HS-27A (cell line): Measurements from ENCODE around the gene LRRC8A.
"Not testable (repeated sequence)": the region's sequence is repeated elsewhere in the genome, so short reads cannot be mapped to it uniquely, and the experiment has no call there.

Experiments
- DNase-seq: peaks from one replicate; pipeline ENCODE4 v3.0.0-alpha.2; 2012; ENCODE audit warnings: low read depth, missing footprints

The LRRC8A gene

DNA sequence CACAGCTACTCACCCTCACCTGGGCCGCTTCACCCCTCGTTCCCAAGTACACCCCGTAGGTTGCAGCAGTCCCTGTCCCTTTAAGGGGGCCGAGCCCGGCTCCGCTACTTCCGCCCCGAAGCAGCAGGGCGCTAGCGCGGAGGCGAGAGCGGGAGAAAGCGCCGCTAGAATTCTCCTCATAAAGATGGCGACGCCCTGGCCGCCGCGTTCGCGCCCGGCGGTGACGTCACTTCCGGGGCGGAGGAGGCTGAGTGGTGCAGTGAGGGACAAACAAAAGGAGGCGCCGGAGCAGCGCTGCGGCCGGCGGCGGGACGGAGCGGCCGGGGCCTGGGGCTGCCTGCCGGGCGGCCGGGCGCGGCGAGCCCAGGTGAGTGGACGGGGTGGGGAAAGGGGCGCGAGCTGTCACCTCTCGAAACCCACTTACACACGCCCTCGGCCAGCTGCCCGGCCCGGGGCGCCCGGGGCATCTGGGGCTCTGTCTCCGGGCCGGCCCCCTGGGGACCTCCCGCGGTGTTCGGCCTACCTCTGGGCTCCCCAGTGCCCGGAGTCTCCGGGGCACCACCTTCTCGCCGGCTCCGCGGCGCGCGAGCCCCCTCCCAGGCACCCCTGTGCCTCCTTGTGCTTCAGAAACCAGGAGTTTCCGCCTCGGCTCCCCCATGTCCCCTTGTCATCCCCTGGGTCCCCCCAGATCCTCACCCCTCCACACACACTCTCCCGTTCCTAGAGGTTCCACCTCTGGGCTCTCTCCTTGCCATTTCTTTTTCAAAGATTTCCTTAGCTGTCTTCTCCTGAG lies at the start of gene LRRC8A, which contains the start of gene KYAT1:
LRRC8A (plus strand) TSS at position 250 of the 793 bp plus-strand sequence. CDS start 25,032 bp downstream, outside the sequence.
KYAT1 (minus strand) TSS at position 67 of the 793 bp plus-strand sequence. CDS start 36,545 bp downstream, outside the sequence.
- DNase-seq = peak; percentile 88

DNA sequence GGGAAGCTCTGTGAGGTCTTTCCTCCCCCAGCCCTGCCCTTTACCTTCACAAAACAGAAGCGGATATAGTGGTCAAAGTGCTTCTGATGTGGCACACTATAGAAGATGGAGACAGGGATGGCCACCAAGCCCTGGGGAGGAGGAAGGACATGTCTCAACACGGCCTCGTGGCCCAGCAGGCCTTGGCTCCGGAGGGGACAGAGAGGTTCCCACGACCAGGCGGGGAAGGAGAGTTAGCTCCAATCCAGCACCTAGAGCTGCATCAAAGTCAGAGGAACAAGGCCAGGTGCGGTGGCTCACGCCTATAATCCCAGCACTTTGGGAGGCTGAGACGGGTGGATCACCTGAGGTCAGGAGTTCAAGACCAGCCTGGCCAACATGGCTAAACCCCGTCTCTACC lies 48.2 kb upstream of the LRRC8A start:
- DNase-seq = no peak

DNA sequence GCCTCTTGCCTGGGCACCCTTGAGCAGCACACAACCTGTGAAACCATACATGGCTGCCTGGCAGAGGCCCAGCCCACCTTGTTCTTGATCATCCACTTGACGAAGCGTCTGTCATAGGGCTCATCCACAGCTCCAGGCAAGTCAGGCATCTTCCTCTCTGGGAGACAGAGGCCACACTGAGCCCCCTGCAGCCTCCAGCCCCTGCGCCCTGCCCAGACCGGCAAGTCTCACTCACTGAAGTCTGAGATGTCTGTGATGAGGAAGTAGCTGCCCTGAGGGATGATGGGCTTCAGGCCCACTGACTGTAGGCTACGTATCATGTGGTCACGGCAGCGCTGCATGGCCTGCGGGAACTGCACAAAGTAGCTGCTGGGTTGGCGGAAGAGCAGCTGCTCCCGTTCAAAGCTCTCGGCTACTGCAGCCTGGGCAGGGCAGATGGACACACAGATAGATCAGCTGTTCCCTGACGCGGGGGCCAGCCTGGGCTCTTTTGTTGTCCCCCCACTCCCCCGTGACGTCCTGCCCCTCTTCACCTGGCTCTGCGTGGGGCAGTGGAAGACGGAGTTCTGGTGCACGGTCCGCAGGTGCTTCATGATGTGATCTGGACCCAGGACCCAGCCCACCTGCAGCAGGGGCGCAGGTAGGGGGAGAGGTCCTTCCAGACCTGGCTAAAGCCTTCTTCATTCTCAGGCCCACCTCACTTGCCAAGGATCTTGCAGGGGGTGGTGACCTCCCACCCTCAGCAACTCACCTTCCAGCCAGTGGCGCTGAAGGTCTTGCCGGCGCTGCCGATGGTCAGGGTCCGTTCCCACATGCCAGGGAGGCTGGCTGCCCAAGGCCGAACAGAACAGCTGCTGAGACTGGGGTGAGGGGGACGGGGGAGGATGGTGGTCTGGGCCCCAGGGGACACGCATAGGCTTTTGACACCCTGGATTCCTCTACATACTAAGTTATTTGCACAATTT lies 46.4 kb upstream of the LRRC8A start:
- DNase-seq = no peak

DNA sequence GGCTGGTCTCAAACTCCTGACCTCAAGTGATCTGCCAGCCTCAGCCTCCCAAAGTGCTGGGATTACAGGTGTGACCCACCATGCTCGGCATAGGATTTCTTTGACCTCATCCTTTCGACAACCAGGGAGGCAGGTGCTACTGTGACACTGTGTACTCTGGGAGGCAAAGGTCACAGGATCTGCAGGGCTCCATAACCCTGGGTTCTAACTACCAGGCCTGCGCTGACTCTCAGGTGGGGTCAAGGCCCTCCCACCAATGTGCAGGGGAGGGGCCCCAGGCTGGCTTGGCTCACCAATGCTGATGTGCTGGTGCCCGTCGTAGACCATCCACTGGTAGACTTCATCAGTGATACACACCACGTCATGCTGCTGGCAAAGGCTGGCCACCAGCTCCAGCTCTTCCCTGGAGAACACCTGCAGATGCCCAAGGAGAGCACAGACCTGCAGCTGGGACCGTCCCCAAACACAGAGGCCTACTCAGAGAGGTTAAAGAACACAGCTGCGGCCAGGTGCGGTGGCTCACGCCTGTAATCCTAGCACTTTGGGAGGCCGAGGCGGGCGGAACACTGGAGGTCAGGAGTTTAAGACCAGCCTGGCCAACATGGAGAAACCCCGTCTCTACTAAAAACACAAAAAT lies 45.3 kb upstream of the LRRC8A start:
- no peak for DNase-seq

DNA sequence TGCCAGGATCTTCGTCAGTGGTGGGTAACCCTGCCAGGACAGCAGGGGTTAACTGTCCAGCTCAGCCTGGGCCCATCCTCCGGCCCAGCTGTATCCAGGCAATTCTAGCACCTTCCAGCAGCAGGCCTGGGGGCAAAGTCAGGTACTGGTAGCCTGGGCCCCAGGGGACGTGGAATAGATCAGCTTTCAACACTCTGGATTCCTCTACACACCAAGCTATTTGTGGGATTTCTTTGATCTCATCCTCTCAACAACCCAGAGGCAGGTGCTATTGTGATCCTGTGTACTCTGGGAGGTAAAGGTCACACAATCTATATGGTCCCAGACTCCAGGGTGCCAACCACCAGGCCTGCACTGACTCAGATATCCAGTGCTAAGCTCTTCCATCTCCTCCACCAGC lies 43.6 kb upstream of the LRRC8A start:
- DNase-seq = no peak

DNA sequence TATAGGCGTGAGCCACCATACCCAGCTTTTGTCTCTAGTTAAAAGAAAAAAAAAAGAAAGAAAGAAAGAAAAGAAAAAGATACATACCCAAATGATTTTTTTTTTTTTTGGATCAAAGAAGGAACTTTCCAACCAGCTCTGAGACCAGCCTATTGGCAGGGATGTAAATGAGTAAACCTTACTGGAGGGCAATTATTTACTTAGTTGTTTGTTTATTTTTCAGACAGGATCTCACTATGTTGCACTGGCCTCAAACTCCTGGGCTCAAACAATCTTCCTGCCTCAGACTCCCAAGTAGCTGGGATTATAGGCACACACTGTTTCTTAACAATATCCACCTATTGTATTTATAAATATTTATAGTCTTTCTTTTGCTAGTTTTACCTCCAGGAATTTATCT lies 41.4 kb upstream of the LRRC8A start:
- DNase-seq = no peak

DNA sequence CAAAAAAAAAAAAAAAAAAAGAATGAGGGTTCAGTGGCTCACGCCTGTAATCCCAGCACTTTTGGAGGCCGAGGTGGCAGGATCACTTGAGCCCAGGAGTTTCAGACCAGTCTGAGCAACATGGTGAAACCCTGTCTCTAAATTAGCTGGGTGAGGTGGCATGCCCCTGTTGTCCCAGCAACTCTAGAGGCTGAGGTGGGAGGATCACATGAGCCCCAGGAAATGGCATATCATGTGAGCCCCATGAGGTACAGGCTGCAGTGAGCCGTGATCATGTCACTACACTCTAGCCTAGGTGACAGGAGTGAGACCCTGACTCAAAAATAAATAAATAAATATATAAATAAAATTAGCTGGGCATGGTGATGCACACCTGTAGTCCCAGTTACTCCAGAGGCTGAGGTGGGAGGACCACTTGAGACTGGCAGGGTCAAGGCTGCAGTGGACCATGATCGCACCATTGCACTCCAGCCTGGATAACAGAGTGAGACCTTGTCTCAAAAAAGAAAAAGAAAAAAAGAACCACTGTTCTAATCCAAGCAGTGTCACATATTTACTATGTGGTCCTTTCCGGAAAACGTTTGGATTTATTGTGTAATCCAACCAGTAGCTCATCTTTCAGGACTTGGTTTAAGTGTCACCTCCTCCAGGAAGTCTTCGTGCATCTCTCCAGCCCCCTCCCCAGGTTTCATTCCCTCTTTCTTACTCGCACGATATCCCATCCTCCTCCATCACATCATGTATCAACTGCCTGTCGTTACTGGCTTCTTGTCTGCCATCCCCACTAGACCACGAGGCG lies 40.0 kb upstream of the LRRC8A start:
- DNase-seq = no peak

DNA sequence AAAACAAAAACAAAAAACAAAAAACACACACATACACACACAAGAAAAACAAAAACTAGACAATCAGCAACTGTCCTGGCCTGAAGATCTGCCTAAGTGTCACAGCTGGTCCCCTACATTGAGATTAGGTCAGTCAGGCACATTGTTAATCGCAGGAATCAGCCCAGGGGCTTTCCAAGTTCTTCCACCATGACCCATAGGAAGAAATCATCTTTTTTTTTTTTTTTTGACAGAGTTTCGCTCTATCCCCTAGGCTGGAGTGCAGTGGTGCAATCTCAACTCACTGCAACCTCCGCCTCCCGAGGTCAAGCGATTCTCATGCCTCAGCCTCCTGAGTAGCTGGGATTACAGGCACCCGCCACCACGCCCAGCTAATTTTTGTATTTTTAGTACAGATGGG lies 38.8 kb upstream of the LRRC8A start:
- DNase-seq = not testable (repeated sequence)

DNA sequence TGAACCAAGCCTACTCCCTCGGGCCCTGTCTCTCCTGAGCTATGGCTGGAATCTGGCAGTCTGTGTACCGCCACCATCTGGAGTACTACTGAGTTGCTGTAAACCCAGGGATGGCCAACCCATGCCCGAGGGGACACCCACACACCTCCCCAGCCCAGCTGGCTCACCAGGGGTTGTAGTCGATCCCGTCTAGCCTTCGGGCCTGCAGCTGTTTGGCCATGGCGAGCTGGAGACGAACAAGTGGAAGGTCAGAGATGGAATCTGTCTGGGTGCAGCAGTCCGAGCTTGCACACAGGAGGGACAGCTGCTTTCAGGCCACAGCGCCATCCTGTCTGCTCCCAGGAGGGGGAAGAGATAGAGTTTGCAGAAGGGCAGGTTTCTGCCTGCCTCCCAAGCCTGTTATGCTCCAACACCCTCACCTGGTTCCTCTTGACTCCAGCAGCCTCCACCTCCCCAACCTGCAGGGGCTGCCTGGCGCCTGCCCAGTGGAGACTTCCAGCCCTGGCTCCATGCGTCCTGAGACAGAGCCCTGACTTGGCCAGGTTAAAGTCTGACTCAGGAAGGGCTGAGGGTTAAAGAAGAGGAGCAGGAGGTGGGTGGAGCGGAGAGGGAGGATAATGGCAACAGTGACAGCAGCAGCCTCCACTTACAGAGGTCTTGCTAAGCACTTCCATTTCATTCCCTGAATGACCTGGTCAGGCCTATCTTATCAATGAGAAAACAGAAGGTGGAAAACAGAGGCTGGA lies 36.6 kb upstream of the LRRC8A start:
- no peak for DNase-seq

DNA sequence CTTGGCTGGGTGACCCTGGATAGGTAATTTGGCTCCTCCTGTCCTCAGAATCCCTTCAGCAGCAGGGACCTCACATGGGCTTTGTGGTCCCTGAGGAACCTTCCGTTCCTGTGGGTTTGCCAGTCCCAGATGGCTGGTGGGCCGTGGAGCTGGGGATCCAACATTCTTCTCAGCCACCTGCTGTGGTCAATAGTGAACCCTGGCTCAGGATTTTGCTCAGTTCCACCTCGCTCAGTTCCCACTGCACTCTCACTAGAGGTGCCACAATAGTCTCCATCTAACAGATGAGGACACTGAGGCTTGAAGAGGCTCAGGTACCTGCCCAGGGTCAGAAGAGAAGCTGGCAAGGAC lies 35.3 kb upstream of the LRRC8A start:
- DNase-seq = no peak

DNA sequence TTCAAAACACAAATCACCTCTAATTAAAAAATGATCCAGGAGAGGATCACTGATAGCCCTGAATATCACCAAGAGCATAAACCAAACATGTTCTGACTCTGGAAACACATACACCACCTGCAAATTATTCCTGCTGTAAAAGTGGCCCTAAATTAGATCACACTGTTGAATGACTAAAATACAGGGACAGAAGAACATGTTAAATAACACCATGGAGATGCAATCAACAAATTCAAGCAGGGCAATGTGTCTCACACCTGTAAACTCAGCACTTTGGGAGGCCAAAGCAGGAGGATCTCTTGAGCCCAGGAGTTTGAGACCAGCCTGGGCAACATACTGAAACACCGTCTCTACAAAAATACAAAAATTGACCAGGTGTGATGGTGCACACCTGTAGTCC lies 34.1 kb upstream of the LRRC8A start:
- no peak for DNase-seq

DNA sequence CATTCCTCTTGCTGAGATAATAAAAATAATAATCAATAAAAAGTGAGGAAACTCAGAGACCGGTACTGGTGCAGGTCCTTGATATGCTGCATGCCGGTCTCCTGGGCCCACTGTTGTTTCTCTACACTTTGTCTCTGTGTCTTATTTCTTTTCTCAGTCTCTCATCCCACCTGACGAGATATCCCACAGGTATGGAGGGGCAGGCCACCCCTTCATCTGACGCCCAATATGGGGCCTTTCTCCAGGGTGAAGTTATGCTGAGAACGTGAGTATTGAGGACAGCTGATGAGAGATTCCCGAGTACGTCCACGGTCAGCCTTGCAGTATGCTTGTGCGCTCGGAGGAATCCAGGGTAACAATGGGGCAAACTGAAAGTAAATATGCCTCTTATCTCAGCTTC lies 30.9 kb upstream of the LRRC8A start:
- not testable (repeated sequence) for DNase-seq

DNA sequence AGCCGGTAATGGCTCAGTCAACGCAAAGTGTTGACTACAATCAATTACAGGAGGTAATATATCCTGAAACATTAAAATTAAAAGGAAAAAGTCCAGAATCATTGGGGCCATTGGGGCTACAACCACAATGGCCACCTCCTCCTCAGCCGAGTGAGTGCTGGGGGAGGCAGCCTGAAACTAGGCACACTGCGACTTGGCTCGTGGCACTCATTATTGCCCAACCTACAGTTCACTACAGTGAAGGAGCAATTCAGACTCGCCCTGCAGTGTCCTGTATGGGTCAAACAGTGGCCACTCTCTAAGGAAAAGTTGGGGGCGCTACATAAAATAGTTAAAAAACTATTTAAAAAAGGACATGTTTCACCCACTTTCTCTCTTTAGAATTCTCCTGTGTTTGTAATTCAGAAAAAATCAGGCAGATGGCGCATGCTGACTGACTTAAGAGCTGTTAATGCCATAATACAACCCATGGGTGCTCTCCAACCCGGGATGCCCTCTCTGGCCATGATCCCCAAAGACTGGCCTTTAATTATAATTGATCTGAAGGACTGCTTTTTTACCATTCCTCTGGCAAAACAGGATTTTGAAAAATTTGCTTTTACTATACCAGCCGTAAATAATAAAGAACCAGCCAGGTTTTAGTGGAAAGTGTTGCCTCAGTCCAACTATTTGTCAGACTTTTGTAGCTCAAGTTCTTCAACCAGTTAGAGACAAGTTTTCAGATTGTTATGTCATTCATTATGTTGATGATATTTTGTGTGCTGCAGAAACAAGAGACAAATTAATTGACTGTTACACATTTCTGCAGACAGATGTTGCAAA lies 29.9 kb upstream of the LRRC8A start:
- not testable (repeated sequence) for DNase-seq

DNA sequence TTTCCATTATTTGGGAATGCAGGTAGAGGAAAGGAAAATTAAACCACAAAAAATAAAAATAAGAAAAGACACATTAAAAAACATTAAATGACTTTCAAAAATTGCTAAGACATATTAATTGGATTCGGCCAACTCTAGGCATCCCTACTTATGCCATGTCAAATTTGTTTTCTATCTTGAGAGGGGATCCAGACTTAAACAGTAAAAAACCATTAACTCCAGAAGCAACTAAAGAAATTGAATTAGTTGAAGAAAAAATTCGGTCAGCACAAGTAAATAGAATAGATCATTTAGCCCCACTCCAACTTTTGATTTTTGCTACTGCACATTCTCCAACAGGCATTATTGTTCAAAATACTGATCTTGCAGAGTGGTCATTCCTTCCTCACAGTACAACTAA lies 29.3 kb upstream of the LRRC8A start:
- not testable (repeated sequence) for DNase-seq

DNA sequence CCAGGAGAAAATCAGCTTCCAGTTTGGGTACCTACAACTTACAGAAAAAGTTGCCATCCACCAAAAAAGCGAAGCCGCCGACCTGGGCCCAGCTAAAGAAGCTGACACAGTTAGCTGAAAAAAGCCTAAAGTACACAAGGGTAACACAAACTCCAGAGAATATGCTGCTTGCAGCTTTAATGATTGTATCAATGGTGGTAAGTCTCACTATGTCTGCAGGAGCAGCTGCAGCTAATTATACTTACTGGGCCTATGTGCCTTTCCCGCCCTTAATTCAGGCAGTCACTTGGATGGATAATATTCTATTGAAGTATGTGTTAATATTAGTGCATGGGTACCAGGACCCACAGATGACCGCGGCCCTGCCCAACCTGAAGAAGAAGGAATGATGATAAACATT lies 27.5 kb upstream of the LRRC8A start:
- not testable (repeated sequence) for DNase-seq

DNA sequence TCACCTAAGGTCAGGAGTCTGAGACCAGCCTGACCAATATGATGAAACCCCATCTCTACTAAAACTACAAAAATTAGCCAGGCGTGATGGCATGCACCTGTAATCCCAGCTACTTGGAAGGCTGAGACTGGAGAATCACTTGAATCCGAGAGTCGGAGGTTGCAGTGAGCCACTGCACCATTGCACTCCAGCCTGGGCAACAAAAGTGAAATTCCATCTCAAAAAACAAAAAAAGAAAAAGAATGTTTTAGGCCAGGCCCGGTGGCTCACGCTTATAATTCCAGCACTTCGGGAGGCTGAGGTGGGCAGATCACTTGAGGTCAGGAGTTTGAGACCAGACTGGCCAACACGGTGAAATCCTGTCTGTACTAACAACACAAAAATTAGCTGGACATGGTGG lies 23.5 kb upstream of the LRRC8A start:
- not testable (repeated sequence) for DNase-seq

DNA sequence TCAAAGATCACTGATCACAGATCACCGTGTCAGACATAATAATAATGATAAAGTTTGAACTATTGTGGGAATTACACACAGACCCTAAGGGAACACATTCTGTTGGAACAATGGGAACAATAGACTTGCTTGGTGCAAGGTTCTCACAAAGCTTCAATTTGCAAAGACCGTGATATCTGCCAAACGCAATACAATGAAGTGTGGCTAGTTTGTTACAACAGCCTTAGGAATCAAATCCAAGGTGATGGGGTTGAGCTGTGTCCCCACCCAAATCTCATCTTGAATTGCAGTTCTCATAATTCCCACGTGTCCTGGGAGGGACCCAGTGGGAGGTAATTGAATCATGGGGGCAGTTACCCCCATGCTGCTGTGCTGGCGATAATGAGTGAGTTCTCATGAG lies 21.0 kb upstream of the LRRC8A start:
- DNase-seq = no peak

DNA sequence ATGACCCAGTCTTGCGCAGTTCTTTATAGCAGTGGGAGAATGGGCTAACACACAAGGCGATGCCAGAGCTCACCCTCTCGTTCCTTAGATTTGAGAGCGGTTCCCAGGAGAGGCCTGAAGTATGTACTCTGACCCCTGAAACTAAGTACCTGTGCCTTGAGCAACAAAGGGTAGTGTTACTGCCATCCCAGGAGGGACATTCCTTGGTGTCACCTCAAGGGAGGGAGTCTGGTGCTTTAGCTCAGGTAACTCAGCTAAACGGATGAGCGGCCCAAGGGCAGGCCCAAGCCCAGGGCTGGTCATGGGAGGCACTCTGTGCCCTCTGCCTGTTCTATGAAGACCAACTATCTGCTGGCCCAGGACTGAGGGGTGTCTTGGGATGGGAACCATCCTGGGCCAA lies 20.4 kb upstream of the LRRC8A start:
- DNase-seq = no peak

DNA sequence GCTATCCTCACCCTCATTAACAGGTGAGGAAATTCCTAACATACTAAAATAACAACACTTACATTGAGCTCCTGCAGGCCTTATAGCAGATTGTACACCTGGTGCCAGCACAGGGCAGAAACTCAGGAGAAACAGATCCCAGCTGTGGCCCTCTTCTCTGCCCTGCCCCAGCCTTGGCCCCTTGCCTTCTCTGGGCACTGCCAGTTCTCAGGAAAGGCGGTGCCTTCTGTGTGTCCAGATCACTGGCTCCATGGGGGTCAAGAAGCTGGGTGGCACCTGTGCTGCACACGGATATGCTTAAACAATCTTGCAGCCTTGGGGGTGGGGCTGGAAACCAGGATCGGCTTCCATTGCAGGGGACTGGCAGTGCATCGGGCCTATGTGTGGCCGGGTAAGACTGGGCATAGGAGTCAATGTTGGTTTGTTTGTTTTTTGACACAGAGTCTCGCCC lies 19.5 kb upstream of the LRRC8A start:
- DNase-seq = no peak

DNA sequence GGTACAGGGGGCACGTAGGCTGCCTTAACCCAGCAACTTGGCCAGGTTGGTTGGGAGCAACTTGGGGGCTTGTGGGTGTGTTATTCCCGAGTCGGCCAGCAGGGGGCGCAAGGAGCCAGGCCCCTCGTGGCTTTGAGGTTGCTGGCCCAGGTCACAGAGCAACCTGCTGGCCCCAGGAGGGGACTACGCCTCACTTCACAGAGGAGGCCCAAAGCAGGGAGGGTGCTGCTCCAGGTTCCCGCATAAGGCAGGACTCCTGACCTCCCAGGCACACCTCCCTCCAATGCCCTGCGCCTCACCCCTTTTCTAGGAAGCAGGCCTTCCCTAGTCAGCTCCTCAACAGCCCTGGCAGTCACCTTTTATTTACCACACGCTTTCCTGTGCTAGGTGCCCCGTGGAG lies 18.3 kb upstream of the LRRC8A start:
- DNase-seq = no peak
